Activated CD8-positive, alpha-beta memory T cell treated with anti-CD3 and anti-CD28 coated beads for 4 hours (primary cell): ENCODE results near the gene RAB3GAP1.
"Not testable (repeated sequence)": the region's sequence is repeated elsewhere in the genome, so short reads cannot be mapped to it uniquely, and the experiment has no call there.

ENCODE experiments used
- DNase-seq, 2 donors: peaks; one replicate each; pipeline ENCODE4 v3.0.0-alpha.2; 2020; ENCODE audit warnings: low read depth in 2 of 2

Gene RAB3GAP1

GRCh38 chr2:135055182-135055786 lies 3.2 kb downstream of the RAB3GAP1 start:
- no peak for DNase-seq

DNA sequence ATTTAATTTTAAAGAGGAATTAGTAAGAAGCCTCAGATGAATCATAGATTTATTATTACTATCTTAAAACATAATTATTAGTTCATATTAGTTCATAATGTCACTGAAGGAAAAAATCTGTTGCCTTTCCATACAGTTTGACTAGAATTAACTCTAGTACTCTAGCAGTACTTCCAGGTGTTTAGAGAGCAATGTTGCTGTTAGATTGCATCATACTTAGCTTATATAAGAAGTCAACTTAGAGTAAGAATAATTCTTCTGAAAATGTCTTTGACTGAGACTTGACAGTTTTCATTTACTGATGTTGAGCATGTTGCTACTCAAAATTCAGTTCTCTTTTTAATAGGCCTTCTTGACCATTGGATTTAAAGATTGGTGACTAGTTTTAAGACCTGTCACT lies 4.7 kb downstream of the RAB3GAP1 start:
- no peak for DNase-seq

- no peak for DNase-seq
Observed at GRCh38 chr2:135059577-135059976, 7.5 kb downstream of the RAB3GAP1 start.

DNA sequence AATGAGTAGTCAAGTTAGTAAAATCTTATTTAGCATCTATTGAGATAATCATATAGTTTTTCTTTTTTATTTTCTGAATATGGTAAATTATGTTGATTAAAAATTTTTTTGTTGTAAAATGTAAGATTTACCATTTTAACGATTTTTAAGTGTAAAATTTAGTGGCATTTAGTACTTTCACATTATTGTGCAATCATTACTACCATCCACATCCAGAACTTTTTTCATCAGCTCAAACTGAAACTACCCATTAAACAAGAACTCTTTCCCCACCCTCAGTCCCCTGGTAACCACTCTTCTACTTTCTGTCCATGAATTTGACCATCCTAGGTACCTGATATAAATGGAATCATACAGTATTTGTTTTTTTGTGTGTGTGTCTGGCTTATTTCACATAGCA lies 11.1 kb downstream of the RAB3GAP1 start:
- DNase-seq, result no peak

- DNase-seq, result no peak
Observed at GRCh38 chr2:135064149-135064548, 12.1 kb downstream of the RAB3GAP1 start.

GRCh38 chr2:135066710-135067109 lies 14.6 kb downstream of the RAB3GAP1 start:
- no peak for DNase-seq

- no peak for DNase-seq
Observed at GRCh38 chr2:135072125-135072997, 20.3 kb downstream of the RAB3GAP1 start.

DNA sequence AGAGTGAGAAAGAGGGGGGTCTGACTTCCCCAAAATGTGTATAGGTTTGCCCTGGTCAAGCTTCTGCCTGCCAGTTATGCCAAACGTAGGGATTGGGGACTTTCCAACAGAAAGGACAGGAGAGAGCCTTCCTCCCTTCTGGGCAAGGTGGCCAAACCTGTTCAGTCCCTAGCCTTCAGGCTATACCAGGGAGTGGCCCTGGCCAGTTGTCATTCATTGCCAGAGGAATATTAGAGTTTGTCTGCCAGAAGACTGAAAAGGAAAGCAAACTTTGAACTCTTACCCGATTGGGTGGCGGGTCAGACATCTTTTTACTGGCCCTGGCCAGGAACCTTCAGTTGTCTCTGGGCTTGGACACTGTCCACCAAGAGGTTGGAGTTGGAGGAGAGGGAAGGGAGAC lies 22.1 kb downstream of the RAB3GAP1 start:
- DNase-seq, result no peak

- DNase-seq, result no peak
Observed at GRCh38 chr2:135076556-135076955, 24.5 kb downstream of the RAB3GAP1 start.

GRCh38 chr2:135078417-135078816 lies 26.3 kb downstream of the RAB3GAP1 start:
- no peak for DNase-seq

DNA sequence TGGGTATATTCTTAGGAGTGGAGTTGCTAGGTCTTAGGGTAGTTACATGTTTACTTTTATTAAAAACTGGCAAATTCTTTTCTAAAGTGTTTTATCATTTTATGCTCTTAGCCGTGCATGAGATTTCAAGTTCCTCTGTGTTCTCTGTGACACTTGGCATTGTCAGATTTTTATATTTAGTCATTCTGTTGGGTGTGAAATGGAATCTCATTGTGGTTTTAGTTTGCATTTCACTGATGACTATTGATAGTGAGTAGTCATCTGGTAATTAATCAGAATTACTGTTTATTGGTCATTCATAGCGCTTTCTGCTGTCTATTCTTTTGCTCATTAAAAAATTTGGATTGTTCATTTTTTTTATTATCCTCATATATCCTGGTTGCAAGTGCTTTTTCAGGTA lies 34.1 kb downstream of the RAB3GAP1 start:
- no peak for DNase-seq

DNA sequence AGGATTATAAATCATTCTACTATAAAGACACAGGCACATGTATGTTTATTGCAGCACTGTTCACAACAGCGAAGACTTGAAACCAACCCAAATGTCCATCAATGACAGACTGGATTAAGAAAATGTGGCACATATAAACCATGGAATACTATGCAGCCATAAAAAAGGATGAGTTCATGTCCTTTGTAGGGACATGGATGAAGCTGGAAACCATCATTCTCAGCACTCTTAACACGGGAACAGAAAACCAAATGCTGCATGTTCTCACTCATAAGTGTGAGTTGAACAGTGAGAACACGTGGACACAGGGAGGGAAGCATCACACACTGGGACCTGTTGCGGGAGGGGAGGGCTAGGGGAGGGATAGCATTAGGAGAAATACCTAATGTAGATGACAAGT lies 37.5 kb downstream of the RAB3GAP1 start:
- DNase-seq, result not testable (repeated sequence)

- no peak for DNase-seq
Observed at GRCh38 chr2:135091681-135092080, 39.6 kb downstream of the RAB3GAP1 start.

GRCh38 chr2:135093193-135093592 lies 41.1 kb downstream of the RAB3GAP1 start:
- DNase-seq, result no peak

DNA sequence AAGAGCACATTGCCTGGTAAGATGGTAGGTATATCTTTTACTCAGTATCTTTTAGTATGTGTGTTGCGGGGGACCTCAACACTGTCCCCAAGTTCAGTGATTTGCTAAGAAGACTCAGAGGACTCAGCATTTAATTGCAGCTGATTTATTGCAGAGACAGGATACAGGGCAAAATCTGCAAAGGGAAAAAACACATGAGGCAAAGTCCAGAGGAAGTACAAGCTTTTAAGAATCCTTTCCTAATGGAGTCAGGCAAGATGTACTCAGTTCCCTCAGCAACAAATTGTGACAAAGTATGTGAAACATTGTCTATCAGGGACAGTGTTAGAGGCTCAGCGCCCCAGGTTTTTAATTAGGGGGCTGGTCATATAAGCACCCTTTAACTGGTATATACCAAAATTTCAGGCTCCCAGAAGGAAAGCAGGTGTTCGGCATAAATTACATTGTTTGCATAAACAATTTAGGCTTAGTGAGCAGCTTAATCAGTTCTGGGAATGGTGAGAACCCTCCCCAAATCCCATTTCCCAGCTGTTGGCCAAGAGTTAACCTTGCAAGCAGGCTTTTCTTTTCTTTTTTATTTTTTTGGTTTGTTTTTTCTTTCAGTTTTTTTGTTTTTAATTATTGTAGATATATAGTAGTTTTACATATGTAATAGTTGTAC lies 41.7 kb downstream of the RAB3GAP1 start:
- no peak for DNase-seq

- DNase-seq, result no peak
Observed at GRCh38 chr2:135094508-135094907, 42.4 kb downstream of the RAB3GAP1 start.

DNA sequence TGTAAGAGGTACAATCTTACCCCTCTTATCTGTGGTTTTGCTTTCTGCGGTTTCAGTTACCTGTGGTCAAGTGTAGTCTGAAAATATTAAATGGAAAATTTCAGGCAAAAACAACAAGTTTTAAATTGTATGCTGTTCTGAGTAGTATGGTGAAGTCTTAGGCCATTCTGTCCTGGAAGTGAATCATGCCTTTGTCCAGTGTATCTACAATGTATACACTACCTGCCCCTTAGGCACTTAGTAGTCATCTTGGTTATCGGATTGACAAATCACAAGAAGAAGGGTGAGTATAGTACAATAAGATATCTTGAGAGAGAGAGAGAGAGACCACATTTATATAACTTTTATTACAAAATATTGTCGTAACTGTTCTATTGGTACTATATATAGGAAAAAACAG lies 43.5 kb downstream of the RAB3GAP1 start:
- DNase-seq, result no peak

DNA sequence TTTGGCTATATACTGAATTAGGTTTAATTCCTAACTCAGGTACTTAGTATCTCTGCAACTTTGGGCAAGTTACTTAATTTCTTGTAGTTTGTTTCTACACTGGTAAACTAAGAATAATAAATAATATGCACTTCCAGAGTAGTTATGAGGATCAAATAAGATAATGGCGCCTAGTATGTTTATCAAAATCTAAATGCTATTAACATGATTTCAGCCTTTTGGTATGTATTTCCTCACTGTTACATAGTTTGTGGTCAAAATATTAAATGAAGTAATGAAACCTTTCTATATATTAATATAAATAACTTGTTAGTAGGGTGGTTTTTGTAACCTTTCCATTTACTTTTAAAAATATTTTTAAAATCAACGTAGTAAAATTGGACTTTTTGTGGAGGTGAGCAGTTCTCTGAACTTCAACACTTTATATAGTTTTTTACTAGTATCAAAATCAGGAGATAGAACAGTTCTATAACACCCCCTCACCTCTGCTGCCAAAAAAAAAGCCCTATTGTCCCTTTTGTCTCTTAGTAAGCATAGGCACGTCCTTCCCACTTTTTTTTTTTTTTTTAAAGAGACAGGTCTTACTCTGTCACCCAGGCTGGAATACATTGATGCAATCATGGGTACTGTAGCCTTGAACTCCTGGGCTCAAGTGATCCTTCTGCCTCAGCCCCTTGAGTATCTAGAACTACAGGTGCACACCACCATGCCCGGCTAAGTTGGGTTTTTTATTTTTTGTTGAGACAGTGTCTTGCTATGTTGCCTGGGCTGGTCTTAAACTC lies 44.8 kb downstream of the RAB3GAP1 start:
- DNase-seq, result no peak

DNA sequence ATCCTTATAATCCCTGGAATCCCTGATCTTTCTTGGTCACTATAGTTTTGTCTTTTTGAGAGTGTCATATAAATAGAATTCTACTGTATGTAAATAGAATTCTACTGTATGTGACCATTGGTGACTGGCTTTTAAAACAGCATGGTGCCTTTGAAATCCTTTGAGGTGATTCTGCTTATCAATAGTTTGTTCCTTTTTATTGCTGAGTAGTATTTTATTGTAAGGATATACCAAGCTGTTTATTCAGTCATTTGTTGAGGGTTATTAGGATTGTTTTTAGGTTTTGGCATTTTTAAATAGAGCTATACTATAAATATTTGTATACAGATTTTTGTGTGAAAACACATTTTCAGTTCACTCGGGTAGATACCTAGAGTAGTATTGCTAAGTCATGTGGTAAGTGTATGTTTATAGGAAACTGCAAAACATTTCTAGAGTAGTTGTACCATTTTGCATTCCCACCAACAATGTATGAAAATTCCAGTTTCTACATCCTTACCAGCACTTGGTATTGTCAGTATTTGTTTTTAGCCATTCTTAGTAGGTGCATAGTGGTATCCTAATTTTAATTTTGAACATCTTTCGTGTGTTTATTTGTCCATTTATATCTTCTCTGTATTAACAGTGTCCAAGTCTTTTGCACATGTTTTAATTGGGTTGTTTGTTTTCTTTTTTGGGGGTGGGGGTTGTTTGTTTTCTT lies 45.6 kb downstream of the RAB3GAP1 start:
- DNase-seq, result no peak

- no peak for DNase-seq
Observed at GRCh38 chr2:135099802-135100483, 47.9 kb downstream of the RAB3GAP1 start.

- DNase-seq, result no peak
Observed at GRCh38 chr2:135103843-135104242, 51.8 kb downstream of the RAB3GAP1 start.
